WTC11 (cell line): ENCODE data around the gene GOSR2. TPM values are rescaled to one million over a fixed set of nuclear protein-coding genes. Genes with fewer than 3 reads are reported as not detected.

ENCODE experiments used
- ATAC-seq: fragments of 200-7000 bp; cut with Tn5 transposase; 2 replicates; pipeline ENCODE4 v1.10.0; 2021; ENCODE audit warnings: mild to moderate bottlenecking, moderate library complexity
- CTCF ChIA-PET: fragments of 300-600 bp; sonication (Branson Sonifier 250); formaldehyde crosslinking; loops from one replicate; lab custom pipeline; 2021; ENCODE audit warnings: antibody characterized with exemption; lab: Charles Lee
- POLR2A ChIA-PET: fragments of 350-600 bp; sonication (Branson Sonifier 250); formaldehyde crosslinking; loops from one replicate; lab custom pipeline; 2021; ENCODE audit warnings: antibody characterized with exemption; lab: Charles Lee
- DNase-seq: peaks from one replicate; pipeline ENCODE4 v3.0.0; 2021; ENCODE audit warnings: low spot score
- H3K27ac Mint-ChIP-seq: 2 replicates; pipeline ENCODE4 v1.8.0; 2021; ENCODE audit warnings: mixed read lengths
- H3K27me3 Mint-ChIP-seq: 2 replicates; pipeline ENCODE4 v1.8.0; 2021; ENCODE audit warnings: low read depth, mild to moderate bottlenecking, moderate library complexity, mixed read lengths
- H3K36me3 Mint-ChIP-seq: 2 replicates; pipeline ENCODE4 v1.8.0; 2021; ENCODE audit warnings: mixed read lengths
- H3K4me1 Mint-ChIP-seq: 2 replicates; pipeline ENCODE4 v1.8.0; 2022; ENCODE audit warnings: mixed read lengths
- H3K4me3 Mint-ChIP-seq: 2 replicates; pipeline ENCODE4 v1.8.0; 2021; ENCODE audit warnings: mild to moderate bottlenecking, moderate library complexity, mixed read lengths
- H3K9me3 Mint-ChIP-seq: 2 replicates; pipeline ENCODE4 v1.8.0; 2021; ENCODE audit warnings: mixed read lengths
- ESRRA ChIP-seq: sonication (generic); formaldehyde crosslinking; IDR thresholded peaks from 2 replicates; pipeline ENCODE4 v1.8.1; 2022; ENCODE audit warnings: mild to moderate bottlenecking, missing genetic modification reagents, borderline replicate concordance
- ETV6 ChIP-seq: sonication (generic); formaldehyde crosslinking; IDR thresholded peaks from 2 replicates; pipeline ENCODE4 v1.8.1; 2022; ENCODE audit warnings: mild to moderate bottlenecking, missing genetic modification reagents
- HMGA2 ChIP-seq: fragments of 250-450 bp; sonication (Bioruptor Pico); IDR thresholded peaks from 2 replicates; pipeline ENCODE4 v1.4.0; 2021; ENCODE audit warnings: mild to moderate bottlenecking, moderate library complexity
- JUN ChIP-seq: sonication (generic); formaldehyde crosslinking; IDR thresholded peaks from 2 replicates; pipeline ENCODE4 v1.8.0; 2023; ENCODE audit warnings: mild to moderate bottlenecking, missing genetic modification reagents
- NR1H2 ChIP-seq: sonication (generic); formaldehyde crosslinking; IDR thresholded peaks from 2 replicates; pipeline ENCODE4 v1.9.0; 2021; ENCODE audit warnings: mild to moderate bottlenecking, moderate library complexity, missing genetic modification reagents
- NR3C1 ChIP-seq: sonication (generic); formaldehyde crosslinking; conservative IDR thresholded peaks from 2 replicates; pipeline ENCODE4 v1.8.1; 2023; ENCODE audit warnings: low read depth, mild to moderate bottlenecking, missing genetic modification reagents
- SMAD3 ChIP-seq: sonication (generic); formaldehyde crosslinking; IDR thresholded peaks from 2 replicates; pipeline ENCODE4 v1.8.0; 2022; ENCODE audit warnings: missing genetic modification reagents, mild to moderate bottlenecking, borderline replicate concordance
- TCF7 ChIP-seq: sonication (generic); formaldehyde crosslinking; IDR thresholded peaks from 2 replicates; pipeline ENCODE4 v1.8.0; 2022; ENCODE audit warnings: mild to moderate bottlenecking, low read depth, missing genetic modification reagents, moderate library complexity
- TP53 ChIP-seq: sonication (generic); formaldehyde crosslinking; IDR thresholded peaks from 2 replicates; pipeline ENCODE4 v1.8.1; 2023; ENCODE audit warnings: mild to moderate bottlenecking, missing genetic modification reagents
- ZNF416 ChIP-seq: fragments of 250-450 bp; sonication (Bioruptor Pico); IDR thresholded peaks from 2 replicates; pipeline ENCODE4 v1.9.0; 2021; ENCODE audit warnings: mild to moderate bottlenecking, inconsistent platforms
- total RNA-seq: library from RNA; stranded (reverse); gene quantifications from 3 replicates; pipeline ENCODE4 v1.2.3, GENCODE V29; 2021
- TF ChIP-seq, protein P1 (sequence below): sonication (generic); formaldehyde crosslinking; IDR thresholded peaks from 2 replicates; pipeline ENCODE4 v1.8.1; 2022; ENCODE audit warnings: missing genetic modification reagents, borderline replicate concordance
- TF ChIP-seq, protein P2 (sequence below): sonication (generic); formaldehyde crosslinking; IDR thresholded peaks from 2 replicates; pipeline ENCODE4 v1.8.0; 2023; ENCODE audit warnings: missing genetic modification reagents, mild to moderate bottlenecking, borderline replicate concordance
- TF ChIP-seq, protein P3 (sequence below): sonication (generic); formaldehyde crosslinking; IDR thresholded peaks from 2 replicates; pipeline ENCODE4 v1.8.0; 2022; ENCODE audit warnings: mild to moderate bottlenecking, missing genetic modification reagents
- TF ChIP-seq, protein P4 (sequence below): sonication (generic); formaldehyde crosslinking; IDR thresholded peaks from 2 replicates; pipeline ENCODE4 v1.8.1; 2022; ENCODE audit warnings: low read depth, mild to moderate bottlenecking, moderate library complexity, missing genetic modification reagents, borderline replicate concordance
- TF ChIP-seq, protein P5 (sequence below): sonication (generic); formaldehyde crosslinking; IDR thresholded peaks from 2 replicates; pipeline ENCODE4 v1.8.0; 2022; ENCODE audit warnings: mild to moderate bottlenecking, missing genetic modification reagents
- TF ChIP-seq, protein P6 (sequence below): sonication (generic); formaldehyde crosslinking; IDR thresholded peaks from 2 replicates; pipeline ENCODE4 v1.8.1; 2022; ENCODE audit warnings: mild to moderate bottlenecking, moderate library complexity, missing genetic modification reagents
- TF ChIP-seq, protein P7 (sequence below): fragments of 250-450 bp; sonication (Bioruptor Pico); IDR thresholded peaks from 2 replicates; pipeline ENCODE4 v1.9.0; 2021; ENCODE audit warnings: moderate library complexity, mild to moderate bottlenecking, inconsistent platforms, borderline replicate concordance
- TF ChIP-seq, protein P8 (sequence below): fragments of 250-450 bp; sonication (Bioruptor Pico); conservative IDR thresholded peaks from 2 replicates; pipeline ENCODE4 v1.9.0; 2021; ENCODE audit warnings: mild to moderate bottlenecking
- TF ChIP-seq, protein P9 (sequence below): fragments of 200-600 bp; IDR thresholded peaks from 2 replicates; pipeline ENCODE4 v1.8.0; 2022; ENCODE audit warnings: antibody characterized with exemption

GOSR2 gene
- total RNA-seq, 1 experiment from 2014 or later, result 45.8 TPM

DNA sequence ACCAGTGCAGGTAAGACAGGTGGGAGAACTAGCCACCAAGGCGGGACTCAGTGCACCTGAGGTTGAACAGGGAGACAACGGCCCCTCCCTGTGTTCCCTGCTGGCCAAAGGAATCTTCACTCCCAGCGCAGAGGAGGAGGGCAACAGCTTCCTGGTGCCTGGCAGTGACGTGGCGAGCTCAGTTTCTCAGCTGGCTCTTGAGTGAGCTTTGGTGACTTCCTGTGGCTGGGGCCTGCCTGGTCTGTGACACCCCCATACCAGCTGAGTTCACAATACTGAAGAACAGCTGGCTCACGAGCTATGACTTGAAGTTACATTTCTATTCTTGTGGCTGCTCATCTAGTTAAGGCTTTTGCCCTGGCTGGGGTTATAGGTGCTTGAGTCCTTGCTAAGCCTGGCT is 45.5 kb upstream of the GOSR2 start (continued):
- TF ChIP-seq, protein P1, sequence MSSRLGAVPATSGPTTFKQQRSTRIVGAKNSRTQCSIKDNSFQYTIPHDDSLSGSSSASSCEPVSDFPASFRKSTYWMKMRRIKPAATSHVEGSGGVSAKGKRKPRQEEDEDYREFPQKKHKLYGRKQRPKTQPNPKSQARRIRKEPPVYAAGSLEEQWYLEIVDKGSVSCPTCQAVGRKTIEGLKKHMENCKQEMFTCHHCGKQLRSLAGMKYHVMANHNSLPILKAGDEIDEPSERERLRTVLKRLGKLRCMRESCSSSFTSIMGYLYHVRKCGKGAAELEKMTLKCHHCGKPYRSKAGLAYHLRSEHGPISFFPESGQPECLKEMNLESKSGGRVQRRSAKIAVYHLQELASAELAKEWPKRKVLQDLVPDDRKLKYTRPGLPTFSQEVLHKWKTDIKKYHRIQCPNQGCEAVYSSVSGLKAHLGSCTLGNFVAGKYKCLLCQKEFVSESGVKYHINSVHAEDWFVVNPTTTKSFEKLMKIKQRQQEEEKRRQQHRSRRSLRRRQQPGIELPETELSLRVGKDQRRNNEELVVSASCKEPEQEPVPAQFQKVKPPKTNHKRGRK (CRISPR knock-in tag), result no peak
- TF ChIP-seq, protein P2, sequence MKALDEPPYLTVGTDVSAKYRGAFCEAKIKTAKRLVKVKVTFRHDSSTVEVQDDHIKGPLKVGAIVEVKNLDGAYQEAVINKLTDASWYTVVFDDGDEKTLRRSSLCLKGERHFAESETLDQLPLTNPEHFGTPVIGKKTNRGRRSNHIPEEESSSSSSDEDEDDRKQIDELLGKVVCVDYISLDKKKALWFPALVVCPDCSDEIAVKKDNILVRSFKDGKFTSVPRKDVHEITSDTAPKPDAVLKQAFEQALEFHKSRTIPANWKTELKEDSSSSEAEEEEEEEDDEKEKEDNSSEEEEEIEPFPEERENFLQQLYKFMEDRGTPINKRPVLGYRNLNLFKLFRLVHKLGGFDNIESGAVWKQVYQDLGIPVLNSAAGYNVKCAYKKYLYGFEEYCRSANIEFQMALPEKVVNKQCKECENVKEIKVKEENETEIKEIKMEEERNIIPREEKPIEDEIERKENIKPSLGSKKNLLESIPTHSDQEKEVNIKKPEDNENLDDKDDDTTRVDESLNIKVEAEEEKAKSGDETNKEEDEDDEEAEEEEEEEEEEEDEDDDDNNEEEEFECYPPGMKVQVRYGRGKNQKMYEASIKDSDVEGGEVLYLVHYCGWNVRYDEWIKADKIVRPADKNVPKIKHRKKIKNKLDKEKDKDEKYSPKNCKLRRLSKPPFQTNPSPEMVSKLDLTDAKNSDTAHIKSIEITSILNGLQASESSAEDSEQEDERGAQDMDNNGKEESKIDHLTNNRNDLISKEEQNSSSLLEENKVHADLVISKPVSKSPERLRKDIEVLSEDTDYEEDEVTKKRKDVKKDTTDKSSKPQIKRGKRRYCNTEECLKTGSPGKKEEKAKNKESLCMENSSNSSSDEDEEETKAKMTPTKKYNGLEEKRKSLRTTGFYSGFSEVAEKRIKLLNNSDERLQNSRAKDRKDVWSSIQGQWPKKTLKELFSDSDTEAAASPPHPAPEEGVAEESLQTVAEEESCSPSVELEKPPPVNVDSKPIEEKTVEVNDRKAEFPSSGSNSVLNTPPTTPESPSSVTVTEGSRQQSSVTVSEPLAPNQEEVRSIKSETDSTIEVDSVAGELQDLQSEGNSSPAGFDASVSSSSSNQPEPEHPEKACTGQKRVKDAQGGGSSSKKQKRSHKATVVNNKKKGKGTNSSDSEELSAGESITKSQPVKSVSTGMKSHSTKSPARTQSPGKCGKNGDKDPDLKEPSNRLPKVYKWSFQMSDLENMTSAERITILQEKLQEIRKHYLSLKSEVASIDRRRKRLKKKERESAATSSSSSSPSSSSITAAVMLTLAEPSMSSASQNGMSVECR, result no peak
- no peak for TF ChIP-seq NR3C1 (CRISPR knock-in tag)
- TF ChIP-seq, protein P3, sequence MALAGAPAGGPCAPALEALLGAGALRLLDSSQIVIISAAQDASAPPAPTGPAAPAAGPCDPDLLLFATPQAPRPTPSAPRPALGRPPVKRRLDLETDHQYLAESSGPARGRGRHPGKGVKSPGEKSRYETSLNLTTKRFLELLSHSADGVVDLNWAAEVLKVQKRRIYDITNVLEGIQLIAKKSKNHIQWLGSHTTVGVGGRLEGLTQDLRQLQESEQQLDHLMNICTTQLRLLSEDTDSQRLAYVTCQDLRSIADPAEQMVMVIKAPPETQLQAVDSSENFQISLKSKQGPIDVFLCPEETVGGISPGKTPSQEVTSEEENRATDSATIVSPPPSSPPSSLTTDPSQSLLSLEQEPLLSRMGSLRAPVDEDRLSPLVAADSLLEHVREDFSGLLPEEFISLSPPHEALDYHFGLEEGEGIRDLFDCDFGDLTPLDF (CRISPR knock-in tag), result no peak
- TF ChIP-seq NR1H2, result no peak
- no peak for TF ChIP-seq ZNF416 (CRISPR knock-in tag)
- TF ChIP-seq, protein P4, sequence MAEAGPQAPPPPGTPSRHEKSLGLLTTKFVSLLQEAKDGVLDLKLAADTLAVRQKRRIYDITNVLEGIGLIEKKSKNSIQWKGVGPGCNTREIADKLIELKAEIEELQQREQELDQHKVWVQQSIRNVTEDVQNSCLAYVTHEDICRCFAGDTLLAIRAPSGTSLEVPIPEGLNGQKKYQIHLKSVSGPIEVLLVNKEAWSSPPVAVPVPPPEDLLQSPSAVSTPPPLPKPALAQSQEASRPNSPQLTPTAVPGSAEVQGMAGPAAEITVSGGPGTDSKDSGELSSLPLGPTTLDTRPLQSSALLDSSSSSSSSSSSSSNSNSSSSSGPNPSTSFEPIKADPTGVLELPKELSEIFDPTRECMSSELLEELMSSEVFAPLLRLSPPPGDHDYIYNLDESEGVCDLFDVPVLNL (CRISPR knock-in tag), result no peak
- TF ChIP-seq SMAD3 (CRISPR knock-in tag), result no peak
- TF ChIP-seq ETV6 (CRISPR knock-in tag), result no peak
- TF ChIP-seq, protein P5, sequence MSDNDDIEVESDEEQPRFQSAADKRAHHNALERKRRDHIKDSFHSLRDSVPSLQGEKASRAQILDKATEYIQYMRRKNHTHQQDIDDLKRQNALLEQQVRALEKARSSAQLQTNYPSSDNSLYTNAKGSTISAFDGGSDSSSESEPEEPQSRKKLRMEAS (CRISPR knock-in tag), result no peak
- TF ChIP-seq, protein P6, sequence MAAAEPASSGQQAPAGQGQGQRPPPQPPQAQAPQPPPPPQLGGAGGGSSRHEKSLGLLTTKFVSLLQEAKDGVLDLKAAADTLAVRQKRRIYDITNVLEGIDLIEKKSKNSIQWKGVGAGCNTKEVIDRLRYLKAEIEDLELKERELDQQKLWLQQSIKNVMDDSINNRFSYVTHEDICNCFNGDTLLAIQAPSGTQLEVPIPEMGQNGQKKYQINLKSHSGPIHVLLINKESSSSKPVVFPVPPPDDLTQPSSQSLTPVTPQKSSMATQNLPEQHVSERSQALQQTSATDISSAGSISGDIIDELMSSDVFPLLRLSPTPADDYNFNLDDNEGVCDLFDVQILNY (CRISPR knock-in tag), result no peak
- no peak for TF ChIP-seq ESRRA (CRISPR knock-in tag)

DNA sequence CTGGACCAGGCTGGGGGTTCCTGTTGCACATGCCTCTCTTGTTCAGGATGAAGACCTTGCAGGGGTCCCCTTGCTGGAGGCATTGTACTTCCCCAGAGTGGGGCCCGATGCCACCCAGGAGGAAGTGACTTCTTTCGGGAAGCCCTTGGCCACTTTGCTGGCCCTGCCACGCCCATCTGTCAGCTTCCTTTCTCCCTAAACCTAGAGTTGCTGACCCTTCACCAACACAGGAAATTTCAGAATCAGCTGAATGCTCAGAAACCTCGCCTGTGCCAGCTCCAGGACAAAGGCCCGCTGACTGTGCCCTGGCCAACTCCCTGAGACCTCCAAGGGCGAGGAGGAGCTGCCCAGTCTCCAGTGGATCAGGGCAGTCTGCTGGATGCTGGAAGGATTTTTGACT is 44.9 kb upstream of the GOSR2 start:
- ATAC-seq, result no peak
- Mint-ChIP-seq H3K27me3 (no peaks in the 10 kb centered on the region), H3K36me3 (no peaks in the 10 kb centered on the region)
- POLR2A ChIA-PET, result interaction anchor here (0.5 kb wide), 1 partner anchor 50 kb away, joined by 3 read pairs; no protein-coding TSS in a partner anchor
- no peak for TF ChIP-seq TCF7 (CRISPR knock-in tag)
- TF ChIP-seq JUN (CRISPR knock-in tag), result no peak
- TF ChIP-seq, protein P7, sequence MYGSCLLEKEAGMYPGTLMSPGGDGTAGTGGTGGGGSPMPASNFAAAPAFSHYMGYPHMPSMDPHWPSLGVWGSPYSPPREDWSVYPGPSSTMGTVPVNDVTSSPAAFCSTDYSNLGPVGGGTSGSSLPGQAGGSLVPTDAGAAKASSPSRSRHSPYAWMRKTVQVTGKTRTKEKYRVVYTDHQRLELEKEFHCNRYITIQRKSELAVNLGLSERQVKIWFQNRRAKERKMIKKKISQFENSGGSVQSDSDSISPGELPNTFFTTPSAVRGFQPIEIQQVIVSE, result no peak
- TF ChIP-seq, protein P8, sequence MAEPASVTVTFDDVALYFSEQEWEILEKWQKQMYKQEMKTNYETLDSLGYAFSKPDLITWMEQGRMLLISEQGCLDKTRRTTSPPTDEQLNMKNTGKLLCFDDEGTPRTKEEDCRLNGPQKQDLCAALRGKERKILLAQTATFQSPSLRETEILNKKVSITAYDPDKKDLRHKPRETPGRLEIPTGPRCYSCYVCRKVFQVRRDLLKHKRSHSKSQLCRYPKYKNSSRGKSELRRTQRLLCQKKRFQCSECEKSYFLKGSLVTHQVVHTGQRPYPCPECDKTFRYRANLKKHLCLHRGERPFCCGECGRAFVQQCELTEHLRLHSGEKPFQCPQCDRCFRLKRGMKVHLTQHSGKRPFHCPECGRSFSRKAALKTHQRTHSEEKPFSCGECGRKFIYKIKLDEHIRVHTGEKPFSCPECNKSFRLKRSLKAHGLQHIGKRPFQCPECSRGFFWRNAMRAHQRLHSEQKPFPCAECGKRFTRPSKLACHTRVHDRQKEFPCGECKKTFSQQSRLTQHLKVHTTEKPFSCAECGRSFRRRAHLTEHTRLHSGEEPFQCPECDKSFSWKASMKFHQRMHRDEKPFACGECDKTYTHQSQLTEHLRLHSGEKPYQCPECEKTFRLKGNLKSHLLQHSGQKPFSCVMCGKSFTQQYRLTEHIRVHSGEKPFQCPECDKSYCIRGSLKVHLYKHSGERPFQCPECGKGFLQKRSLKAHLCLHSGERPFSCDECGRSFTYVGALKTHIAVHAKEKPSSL (CRISPR knock-in tag), result no peak
- TF ChIP-seq, protein P9, sequence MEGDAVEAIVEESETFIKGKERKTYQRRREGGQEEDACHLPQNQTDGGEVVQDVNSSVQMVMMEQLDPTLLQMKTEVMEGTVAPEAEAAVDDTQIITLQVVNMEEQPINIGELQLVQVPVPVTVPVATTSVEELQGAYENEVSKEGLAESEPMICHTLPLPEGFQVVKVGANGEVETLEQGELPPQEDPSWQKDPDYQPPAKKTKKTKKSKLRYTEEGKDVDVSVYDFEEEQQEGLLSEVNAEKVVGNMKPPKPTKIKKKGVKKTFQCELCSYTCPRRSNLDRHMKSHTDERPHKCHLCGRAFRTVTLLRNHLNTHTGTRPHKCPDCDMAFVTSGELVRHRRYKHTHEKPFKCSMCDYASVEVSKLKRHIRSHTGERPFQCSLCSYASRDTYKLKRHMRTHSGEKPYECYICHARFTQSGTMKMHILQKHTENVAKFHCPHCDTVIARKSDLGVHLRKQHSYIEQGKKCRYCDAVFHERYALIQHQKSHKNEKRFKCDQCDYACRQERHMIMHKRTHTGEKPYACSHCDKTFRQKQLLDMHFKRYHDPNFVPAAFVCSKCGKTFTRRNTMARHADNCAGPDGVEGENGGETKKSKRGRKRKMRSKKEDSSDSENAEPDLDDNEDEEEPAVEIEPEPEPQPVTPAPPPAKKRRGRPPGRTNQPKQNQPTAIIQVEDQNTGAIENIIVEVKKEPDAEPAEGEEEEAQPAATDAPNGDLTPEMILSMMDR, result no peak
- TF ChIP-seq TP53 (CRISPR knock-in tag), result no peak
- TF ChIP-seq HMGA2, result no peak
- TF ChIP-seq ZNF416 (CRISPR knock-in tag), result no peak
- TF ChIP-seq, all 79 proteins: peak for 0
- no peaks in the 10 kb centered on the region for H3K9me3 Mint-ChIP-seq
- H3K27ac Mint-ChIP-seq, result no peak overlapping the region
- no peaks in the 10 kb centered on the region for H3K4me1 Mint-ChIP-seq
- CTCF ChIA-PET, result interaction anchor here (1.5 to 2.2 kb wide), 2 partner anchors 30 to 40 kb away, joined by 4 to 10 read pairs; no protein-coding TSS in a partner anchor
- no peak overlapping the region for H3K4me3 Mint-ChIP-seq
- DNase-seq, result no peak
